Endothelial cell of umbilical vein (primary cell): ENCODE measurements around the gene DEPDC5. TPM values are rescaled to one million over a fixed set of nuclear protein-coding genes. Genes with fewer than 3 reads are reported as not detected.

ENCODE experiments used
- BruUV-seq: library from RNA; stranded (reverse); fragments of 400-500 nt; replicated peaks from 2 replicates; lab custom pipeline; 2021; lab: Mats Ljungman, UMichigan
- CTCF ChIA-PET: fragments of 300-600, 350-600 bp; sonication (Branson Sonifier 250); formaldehyde crosslinking; loops from one replicate; lab custom pipeline; 2021; ENCODE audit warnings: antibody characterized with exemption, inconsistent platforms; lab: Charles Lee
- POLR2A ChIA-PET: fragments of 300-600, 350-600 bp; sonication (Branson Sonifier 250); formaldehyde crosslinking; loops from one replicate; lab custom pipeline; 2021; ENCODE audit warnings: antibody characterized with exemption, inconsistent platforms; lab: Charles Lee
- DNase-seq: peaks from one replicate; pipeline ENCODE4 v3.0.0-alpha.2; 2011; ENCODE audit warnings: low read depth, low spot score
- FAIRE-seq: peaks from 2 replicates; lab custom pipeline; 2011; peaks lifted over from hg19 to GRCh38; lab: Jason Lieb, UNC
- H2AFZ ChIP-seq: 2 replicates; pipeline ENCODE4 v1.6.0; 2012; ENCODE audit warnings: low read depth, low read length, control low read depth, inconsistent platforms
- H3K27ac ChIP-seq: 2 replicates; pipeline ENCODE4 v1.5.1; 2011; ENCODE audit warnings: low read depth, mild to moderate bottlenecking, control low read depth, low read length, moderate library complexity; ENCODE audit not compliant: insufficient read depth
- H3K27me3 ChIP-seq, 2 experiments: 2 replicates each; pipeline versions ENCODE4 v1.6.0 to v1.6.1; 2011; ENCODE audit warnings: low read length in 2 of 2, mixed read lengths in 1 of 2; ENCODE audit not compliant: control insufficient read depth in 2 of 2, insufficient read depth in 2 of 2
- H3K36me3 ChIP-seq, 2 experiments: 2 replicates in 1 of 2; 3 replicates in 1 of 2; pipeline ENCODE4 v1.5.1; 2011; ENCODE audit warnings: low read length in 2 of 2, mild to moderate bottlenecking in 1 of 2, moderate library complexity in 1 of 2; ENCODE audit not compliant: control insufficient read depth in 2 of 2, insufficient read depth in 2 of 2; ENCODE audit errors: extremely low read depth in 1 of 2
- H3K4me1 ChIP-seq: 3 replicates; pipeline ENCODE4 v1.5.1; 2011; ENCODE audit warnings: mild to moderate bottlenecking, low read length; ENCODE audit not compliant: control insufficient read depth, insufficient read depth; ENCODE audit errors: extremely low read depth
- H3K4me2 ChIP-seq: 2 replicates; pipeline ENCODE4 v1.6.1; 2011; ENCODE audit warnings: low read length, control low read depth, mixed read lengths; ENCODE audit not compliant: insufficient read depth
- H3K4me3 ChIP-seq, 3 experiments: fragments of 200-600 bp in 1 of 3; sonication (generic), shearing (Covaris generic) in 1 of 3; replicated peaks in 1 of 3; 2 replicates each; pipeline ENCODE4 v1.5.1; 2011 to 2016; ENCODE audit warnings: control low read depth in 3 of 3, low read length in 3 of 3, mild to moderate bottlenecking in 2 of 3, inconsistent platforms in 1 of 3, low read depth in 1 of 3, moderate library complexity in 1 of 3; ENCODE audit not compliant: insufficient read depth in 1 of 3
- H3K79me2 ChIP-seq: 2 replicates; pipeline ENCODE4 v1.6.0; 2012; ENCODE audit warnings: low read length, inconsistent platforms; ENCODE audit not compliant: control insufficient read depth, insufficient read depth
- H3K9ac ChIP-seq: replicated peaks from 2 replicates; pipeline ENCODE3; 2011; ENCODE audit warnings: low read length, control low read depth; ENCODE audit not compliant: insufficient read depth; ENCODE audit errors: extremely low read depth
- H3K9me1 ChIP-seq: replicated peaks from 3 replicates; pipeline ENCODE4 v1.6.0; 2011; ENCODE audit warnings: mild to moderate bottlenecking, low read length; ENCODE audit not compliant: control insufficient read depth, insufficient read depth; ENCODE audit errors: extremely low read depth
- H3K9me3 ChIP-seq: replicated peaks from 2 replicates; pipeline ENCODE4 v1.5.1; 2012; ENCODE audit warnings: low read length, inconsistent platforms; ENCODE audit not compliant: control insufficient read depth, insufficient read depth
- H4K20me1 ChIP-seq: replicated peaks from 2 replicates; pipeline ENCODE3; 2011; ENCODE audit warnings: mild to moderate bottlenecking, low read length; ENCODE audit not compliant: control insufficient read depth, insufficient read depth; ENCODE audit errors: extremely low read depth
- EZH2 ChIP-seq: IDR thresholded peaks from 2 replicates; pipeline ENCODE4 v1.6.1; 2012; ENCODE audit warnings: borderline replicate concordance, low read depth, mild to moderate bottlenecking, moderate library complexity, low read length, inconsistent platforms; ENCODE audit not compliant: severe bottlenecking
- FOS ChIP-seq: IDR thresholded peaks from 2 replicates; pipeline ENCODE4 v1.6.1; 2011; ENCODE audit warnings: mild to moderate bottlenecking, low read length, moderate library complexity, borderline replicate concordance; ENCODE audit not compliant: insufficient read depth
- MYC ChIP-seq: IDR thresholded peaks from one replicate; pipeline ENCODE4 v1.6.1; 2011; ENCODE audit warnings: mild to moderate bottlenecking, low read depth, low read length
- POLR2A ChIP-seq: IDR thresholded peaks from 2 replicates; pipeline ENCODE4 v1.6.1; 2012; ENCODE audit warnings: low read depth, mild to moderate bottlenecking, control low read depth, low read length
- POLR2AphosphoS5 ChIP-seq: IDR thresholded peaks from 2 replicates; pipeline ENCODE4 v1.6.1; 2012; ENCODE audit warnings: low read depth, mild to moderate bottlenecking, control low read depth, low read length, moderate library complexity; ENCODE audit not compliant: insufficient read depth
- dilution Hi-C: fragments of 300-500 bp; cut with MboI; formaldehyde crosslinking; loops from one replicate; pipeline ENCODE4 v1.15.0; 2019; ENCODE audit warnings: low sequenced_read_pairs; ENCODE audit not compliant: extremely low pct_ligation_motif_present
- intact Hi-C: fragments of 100-400 bp; cut with micrococcal nuclease; formaldehyde crosslinking; loops from one replicate; pipeline ENCODE4 v1.10.0; 2022
- polyA plus RNA-seq, 4 experiments: library from polyadenylated mRNA; depleted of rRNA in 3 of 4; stranded (reverse) in 3 of 4; unstranded in 1 of 4; fragments of >200 nt; gene quantifications; 2 replicates each; pipeline versions ENCODE4 v1.2.1 to v1.2.3, GENCODE V29; 2011 to 2012; ENCODE audit warnings: missing spikeins in 1 of 4
- total RNA-seq: library from RNA; stranded (reverse); gene quantifications from 2 replicates; pipeline ENCODE4 v1.2.3, GENCODE V29; 2021
- TF ChIP-seq, protein P1 (sequence below), 2 donors: IDR thresholded peaks; 1 replicate in 1 of 2; 2 replicates in 1 of 2; pipeline ENCODE4 v1.5.1; 2011; ENCODE audit warnings: low read length in 2 of 2, mild to moderate bottlenecking in 2 of 2, moderate library complexity in 2 of 2, control low read depth in 1 of 2, inconsistent platforms in 1 of 2, low read depth in 1 of 2; ENCODE audit not compliant: insufficient read depth in 1 of 2; ENCODE audit errors: extremely low read depth in 1 of 2
- TF ChIP-seq, protein P2 (sequence below): IDR thresholded peaks from 2 replicates; pipeline ENCODE4 v1.6.1; 2011; ENCODE audit not compliant: insufficient read depth, insufficient read length

DEPDC5 gene
- total and polyA plus RNA-seq, 2 donors (not counting 3 experiments of a cell fraction or from before 2014, with no cell fraction given) = 13.1 to 36.6 TPM

DNA sequence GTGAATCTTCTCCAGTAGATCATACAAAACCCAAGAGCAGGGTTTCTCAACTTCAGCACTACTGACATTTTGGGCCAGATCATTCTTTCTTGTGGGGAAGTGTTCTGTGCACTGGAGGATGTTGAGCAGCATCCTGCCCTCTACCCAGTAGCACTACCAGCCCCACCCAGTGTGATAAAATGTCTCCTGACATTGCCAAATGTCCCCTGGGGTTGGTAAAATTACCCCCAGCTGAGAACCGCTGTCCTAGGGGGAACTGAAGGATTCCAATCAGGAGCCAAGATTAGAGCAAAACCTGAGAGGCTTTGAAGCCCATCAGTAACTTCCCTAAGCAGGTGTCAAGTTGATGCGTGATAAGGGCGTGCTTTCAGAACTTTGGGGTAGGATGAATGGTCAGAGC lies 129.2 kb downstream of the DEPDC5 start:
- no peak overlapping the region for H3K4me2 ChIP-seq
- H3K9ac ChIP-seq = no peak overlapping the region
- H3K27me3 ChIP-seq = no peaks in the 10 kb centered on the region
- TF ChIP-seq, protein P1, sequence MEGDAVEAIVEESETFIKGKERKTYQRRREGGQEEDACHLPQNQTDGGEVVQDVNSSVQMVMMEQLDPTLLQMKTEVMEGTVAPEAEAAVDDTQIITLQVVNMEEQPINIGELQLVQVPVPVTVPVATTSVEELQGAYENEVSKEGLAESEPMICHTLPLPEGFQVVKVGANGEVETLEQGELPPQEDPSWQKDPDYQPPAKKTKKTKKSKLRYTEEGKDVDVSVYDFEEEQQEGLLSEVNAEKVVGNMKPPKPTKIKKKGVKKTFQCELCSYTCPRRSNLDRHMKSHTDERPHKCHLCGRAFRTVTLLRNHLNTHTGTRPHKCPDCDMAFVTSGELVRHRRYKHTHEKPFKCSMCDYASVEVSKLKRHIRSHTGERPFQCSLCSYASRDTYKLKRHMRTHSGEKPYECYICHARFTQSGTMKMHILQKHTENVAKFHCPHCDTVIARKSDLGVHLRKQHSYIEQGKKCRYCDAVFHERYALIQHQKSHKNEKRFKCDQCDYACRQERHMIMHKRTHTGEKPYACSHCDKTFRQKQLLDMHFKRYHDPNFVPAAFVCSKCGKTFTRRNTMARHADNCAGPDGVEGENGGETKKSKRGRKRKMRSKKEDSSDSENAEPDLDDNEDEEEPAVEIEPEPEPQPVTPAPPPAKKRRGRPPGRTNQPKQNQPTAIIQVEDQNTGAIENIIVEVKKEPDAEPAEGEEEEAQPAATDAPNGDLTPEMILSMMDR (IDR thresholded peaks at IDR 0.05; ENCODE audit: extremely low read depth in 1 of 2, insufficient read depth in 1 of 2, low read depth in 1 of 2, low read length in 2 of 2) = no peak
- no peak for TF ChIP-seq MYC
- TF ChIP-seq FOS = no peak
- TF ChIP-seq POLR2A = no peak
- TF ChIP-seq, protein P2, sequence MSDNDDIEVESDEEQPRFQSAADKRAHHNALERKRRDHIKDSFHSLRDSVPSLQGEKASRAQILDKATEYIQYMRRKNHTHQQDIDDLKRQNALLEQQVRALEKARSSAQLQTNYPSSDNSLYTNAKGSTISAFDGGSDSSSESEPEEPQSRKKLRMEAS = no peak
- TF ChIP-seq POLR2AphosphoS5 = no peak
- no peak for TF ChIP-seq EZH2
- no peaks in the 10 kb centered on the region for H3K9me1 ChIP-seq
- no peak overlapping the region for H2AFZ ChIP-seq
- no peaks in the 10 kb centered on the region for H3K36me3 ChIP-seq
- DNase-seq = no peak
- ChIA-PET POLR2A (no interaction called here), CTCF (no interaction called here)
- no peak overlapping the region for H3K4me3 ChIP-seq
- no peaks in the 10 kb centered on the region for H3K4me1 ChIP-seq
- no TSS peak for BruUV-seq
- H3K27ac ChIP-seq = no peak overlapping the region
- no peak for FAIRE-seq
- H4K20me1 ChIP-seq = no peaks in the 10 kb centered on the region
- H3K9me3 ChIP-seq = no peaks in the 10 kb centered on the region
- intact Hi-C loops = no loop called here
- dilution Hi-C loops = no loop called here
- H3K79me2 ChIP-seq = no peaks in the 10 kb centered on the region
